ENCODE data around the gene HSPB2.

HSPB2 gene

DNA sequence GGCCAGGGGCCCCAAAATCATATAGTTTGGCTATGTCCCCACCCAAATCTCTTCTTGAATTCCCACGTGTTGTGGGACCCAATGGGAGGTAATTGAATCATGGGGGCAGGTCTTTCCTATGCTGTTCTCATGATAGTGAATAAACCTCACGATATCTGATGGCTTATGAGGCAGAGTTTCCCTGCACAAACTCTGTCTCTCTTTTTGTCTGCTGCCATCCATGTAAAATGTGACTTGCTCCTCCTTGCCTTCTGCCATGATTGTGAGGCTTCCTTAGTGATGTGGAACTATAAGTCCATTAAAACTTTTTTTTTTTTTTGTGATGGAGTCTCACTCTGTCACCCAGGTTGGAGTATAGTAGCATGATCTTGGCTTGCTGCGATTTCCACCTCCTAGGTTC lies 39.0 kb downstream of the HSPB2 start:
- peaks cover 4% of the 10 kb centered on the region; the same call in 1 of the 2 replicates for H3K9me3 ChIP-seq (ENCODE audit: insufficient read depth, low read depth, low read length)
- H2AFZ ChIP-seq (ENCODE audit: low read length): no peak overlapping the region
- H3K4me3 ChIP-seq (ENCODE audit: low read length, poor library complexity, severe bottlenecking): no peak overlapping the region
- H3K4me2 ChIP-seq (ENCODE audit: low read depth, low read length, poor library complexity, severe bottlenecking): no peak overlapping the region
- no peaks in the 10 kb centered on the region for H3F3A ChIP-seq (ENCODE audit: low read depth)
- H3K36me3 ChIP-seq (ENCODE audit: insufficient read depth, low read length): no peaks in the 10 kb centered on the region
- TF ChIP-seq EZH2phosphoT487 (IDR thresholded peaks at IDR 0.05; ENCODE audit: borderline replicate concordance): no peak
- TF ChIP-seq, protein P1, sequence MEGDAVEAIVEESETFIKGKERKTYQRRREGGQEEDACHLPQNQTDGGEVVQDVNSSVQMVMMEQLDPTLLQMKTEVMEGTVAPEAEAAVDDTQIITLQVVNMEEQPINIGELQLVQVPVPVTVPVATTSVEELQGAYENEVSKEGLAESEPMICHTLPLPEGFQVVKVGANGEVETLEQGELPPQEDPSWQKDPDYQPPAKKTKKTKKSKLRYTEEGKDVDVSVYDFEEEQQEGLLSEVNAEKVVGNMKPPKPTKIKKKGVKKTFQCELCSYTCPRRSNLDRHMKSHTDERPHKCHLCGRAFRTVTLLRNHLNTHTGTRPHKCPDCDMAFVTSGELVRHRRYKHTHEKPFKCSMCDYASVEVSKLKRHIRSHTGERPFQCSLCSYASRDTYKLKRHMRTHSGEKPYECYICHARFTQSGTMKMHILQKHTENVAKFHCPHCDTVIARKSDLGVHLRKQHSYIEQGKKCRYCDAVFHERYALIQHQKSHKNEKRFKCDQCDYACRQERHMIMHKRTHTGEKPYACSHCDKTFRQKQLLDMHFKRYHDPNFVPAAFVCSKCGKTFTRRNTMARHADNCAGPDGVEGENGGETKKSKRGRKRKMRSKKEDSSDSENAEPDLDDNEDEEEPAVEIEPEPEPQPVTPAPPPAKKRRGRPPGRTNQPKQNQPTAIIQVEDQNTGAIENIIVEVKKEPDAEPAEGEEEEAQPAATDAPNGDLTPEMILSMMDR (conservative IDR thresholded peaks at IDR 0.05; ENCODE audit: low read length): no peak
- peaks cover 14% of the 10 kb centered on the region for H3K4me1 ChIP-seq (ENCODE audit: insufficient read depth, low read length, poor library complexity, severe bottlenecking)
- H3K9ac ChIP-seq (ENCODE audit: low read depth, low read length, poor library complexity, severe bottlenecking): no peak overlapping the region
- no peaks in the 10 kb centered on the region for H3K27me3 ChIP-seq (ENCODE audit: insufficient read depth, low read length, poor library complexity, severe bottlenecking)
- H4K20me1 ChIP-seq (ENCODE audit: insufficient read depth, low read length, poor library complexity, severe bottlenecking): no peaks in the 10 kb centered on the region
- H3K9me2 ChIP-seq (replicated peaks; ENCODE audit: low read depth, low read length): no peaks in the 10 kb centered on the region
- H3K79me2 ChIP-seq (ENCODE audit: insufficient read depth, low read length): no peaks in the 10 kb centered on the region

DNA sequence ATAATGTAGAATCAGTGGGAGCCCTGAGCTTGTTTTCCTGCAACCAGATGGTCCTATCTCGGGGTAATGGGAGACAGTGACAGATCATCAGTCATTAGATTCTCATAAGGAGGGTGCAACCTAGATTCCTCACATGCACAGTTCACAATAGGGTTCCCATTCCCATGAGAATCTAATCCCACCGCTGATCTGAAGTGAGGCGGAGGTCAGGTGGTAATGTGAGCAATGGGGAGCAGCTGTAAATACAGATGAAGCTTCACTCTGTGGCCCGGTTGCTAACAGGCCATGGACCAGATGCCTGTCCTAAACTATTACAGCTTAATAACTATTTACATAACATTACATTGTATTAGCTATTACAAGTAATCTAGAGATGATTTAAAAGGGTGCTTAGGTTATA lies 41.6 kb downstream of the HSPB2 start:
- H3F3A ChIP-seq (ENCODE audit: low read depth): no peaks in the 10 kb centered on the region
- no peaks in the 10 kb centered on the region for H3K79me2 ChIP-seq (ENCODE audit: insufficient read depth, low read length)
- no peak overlapping the region for H2AFZ ChIP-seq (ENCODE audit: low read length)
- H3K9ac ChIP-seq (ENCODE audit: low read depth, low read length, poor library complexity, severe bottlenecking): no peak overlapping the region
- no peaks in the 10 kb centered on the region for H3K36me3 ChIP-seq (ENCODE audit: insufficient read depth, low read length)
- H3K4me1 ChIP-seq (ENCODE audit: insufficient read depth, low read length, poor library complexity, severe bottlenecking): peaks cover 9% of the 10 kb centered on the region
- no peaks in the 10 kb centered on the region for H4K20me1 ChIP-seq (ENCODE audit: insufficient read depth, low read length, poor library complexity, severe bottlenecking)
- H3K4me2 ChIP-seq (ENCODE audit: low read depth, low read length, poor library complexity, severe bottlenecking): no peak overlapping the region
- H3K27me3 ChIP-seq (ENCODE audit: insufficient read depth, low read length, poor library complexity, severe bottlenecking): no peaks in the 10 kb centered on the region
- H3K9me2 ChIP-seq (replicated peaks; ENCODE audit: low read depth, low read length): no peaks in the 10 kb centered on the region
- H3K9me3 ChIP-seq (ENCODE audit: insufficient read depth, low read depth, low read length): peaks cover 4% of the 10 kb centered on the region; the same call in 1 of the 2 replicates
- H3K4me3 ChIP-seq (ENCODE audit: low read length, poor library complexity, severe bottlenecking): no peak overlapping the region
- TF ChIP-seq, protein P1 (conservative IDR thresholded peaks at IDR 0.05; ENCODE audit: low read length): no peak
- no peak for TF ChIP-seq EZH2phosphoT487 (IDR thresholded peaks at IDR 0.05; ENCODE audit: borderline replicate concordance)

DNA sequence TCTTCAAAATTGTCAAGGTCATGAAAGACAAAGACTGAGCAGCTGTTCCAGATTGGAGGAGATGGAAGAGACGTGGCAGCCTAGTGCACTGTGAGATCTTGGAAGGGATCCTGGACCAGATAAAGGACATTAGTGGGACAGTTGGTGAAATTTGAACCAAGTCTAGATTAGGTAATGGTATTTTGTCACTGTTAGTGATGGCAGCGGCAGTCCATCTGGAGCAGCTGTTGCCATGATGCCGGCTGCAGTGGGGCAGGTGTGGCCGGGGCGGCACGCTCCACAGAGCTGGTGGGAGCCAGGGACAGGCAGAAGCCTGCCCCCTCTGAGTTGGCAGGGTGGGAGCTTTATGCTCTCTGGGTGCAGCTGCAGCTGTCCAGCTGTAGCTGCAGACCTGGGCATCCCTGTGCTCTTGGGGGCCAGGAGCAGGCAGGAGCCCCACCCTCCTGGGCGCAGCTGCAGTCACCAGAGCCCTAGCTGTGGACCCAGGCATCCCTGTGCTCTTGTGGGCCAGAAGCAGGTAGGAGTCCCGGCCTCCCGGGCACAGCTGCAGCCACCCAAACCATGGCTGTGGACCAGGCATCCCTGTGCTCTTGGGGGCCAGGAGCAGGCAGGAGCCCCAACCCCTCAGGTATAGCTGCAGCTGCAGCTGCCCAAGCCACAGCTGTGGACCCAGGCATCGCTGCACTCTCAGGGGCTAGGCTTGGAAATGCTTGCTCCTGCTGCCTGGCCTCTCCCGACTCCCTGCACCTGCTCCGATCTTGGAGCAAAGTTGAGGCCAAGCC lies 45.3 kb downstream of the HSPB2 start:
- Histone ChIP-seq H3K36me3 (ENCODE audit: insufficient read depth, low read length) (no peaks in the 10 kb centered on the region), H4K20me1 (ENCODE audit: insufficient read depth, low read length, poor library complexity, severe bottlenecking) (no peaks in the 10 kb centered on the region), H2AFZ (ENCODE audit: low read length) (no peak overlapping the region), H3K27me3 (ENCODE audit: insufficient read depth, low read length, poor library complexity, severe bottlenecking) (no peaks in the 10 kb centered on the region), H3K4me2 (ENCODE audit: low read depth, low read length, poor library complexity, severe bottlenecking) (no peak overlapping the region), H3F3A (ENCODE audit: low read depth) (no peaks in the 10 kb centered on the region), H3K9me3 (ENCODE audit: insufficient read depth, low read depth, low read length) (no peaks in the 10 kb centered on the region), H3K4me1 (ENCODE audit: insufficient read depth, low read length, poor library complexity, severe bottlenecking) (no peaks in the 10 kb centered on the region), H3K9ac (ENCODE audit: low read depth, low read length, poor library complexity, severe bottlenecking) (no peak overlapping the region), H3K4me3 (ENCODE audit: low read length, poor library complexity, severe bottlenecking) (no peak overlapping the region), H3K9me2 (replicated peaks; ENCODE audit: low read depth, low read length) (no peaks in the 10 kb centered on the region), H3K79me2 (ENCODE audit: insufficient read depth, low read length) (no peaks in the 10 kb centered on the region)
- no peak for TF ChIP-seq EZH2phosphoT487 (IDR thresholded peaks at IDR 0.05; ENCODE audit: borderline replicate concordance)
- TF ChIP-seq, protein P1 (conservative IDR thresholded peaks at IDR 0.05; ENCODE audit: low read length): no peak

Data from Loucy (cell line).